Memory B cell (primary cell): ENCODE results near the gene PACRGL.
"Not testable (repeated sequence)": the region's sequence is repeated elsewhere in the genome, so short reads cannot be mapped to it uniquely, and the experiment has no call there.

Experiments used
- ATAC-seq: fragments of 150-1000 bp; cut with Tn5 transposase; 2 replicates; pipeline ENCODE4 v1.10.0; 2021; ENCODE audit warnings: low read depth, mild to moderate bottlenecking, moderate library complexity
- DNase-seq, 2 donors: peaks; one replicate each; pipeline ENCODE4 v3.0.0; 2022; ENCODE audit warnings: low spot score in 2 of 2
- H3K27ac Mint-ChIP-seq: one replicate; pipeline ENCODE4 v1.8.0; 2022; ENCODE audit warnings: mild to moderate bottlenecking, moderate library complexity, mixed read lengths
- H3K27me3 Mint-ChIP-seq: one replicate; pipeline ENCODE4 v1.8.0; 2022; ENCODE audit warnings: mixed read lengths
- H3K36me3 Mint-ChIP-seq: one replicate; pipeline ENCODE4 v1.8.0; 2022; ENCODE audit warnings: mild to moderate bottlenecking, mixed read lengths
- H3K4me1 Mint-ChIP-seq: one replicate; pipeline ENCODE4 v1.8.0; 2022; ENCODE audit warnings: mixed read lengths
- H3K4me3 Mint-ChIP-seq: one replicate; pipeline ENCODE4 v1.8.0; 2022; ENCODE audit warnings: mild to moderate bottlenecking, moderate library complexity, mixed read lengths
- H3K9me3 Mint-ChIP-seq: one replicate; pipeline ENCODE4 v1.8.0; 2022; ENCODE audit warnings: mixed read lengths

PACRGL gene

DNA sequence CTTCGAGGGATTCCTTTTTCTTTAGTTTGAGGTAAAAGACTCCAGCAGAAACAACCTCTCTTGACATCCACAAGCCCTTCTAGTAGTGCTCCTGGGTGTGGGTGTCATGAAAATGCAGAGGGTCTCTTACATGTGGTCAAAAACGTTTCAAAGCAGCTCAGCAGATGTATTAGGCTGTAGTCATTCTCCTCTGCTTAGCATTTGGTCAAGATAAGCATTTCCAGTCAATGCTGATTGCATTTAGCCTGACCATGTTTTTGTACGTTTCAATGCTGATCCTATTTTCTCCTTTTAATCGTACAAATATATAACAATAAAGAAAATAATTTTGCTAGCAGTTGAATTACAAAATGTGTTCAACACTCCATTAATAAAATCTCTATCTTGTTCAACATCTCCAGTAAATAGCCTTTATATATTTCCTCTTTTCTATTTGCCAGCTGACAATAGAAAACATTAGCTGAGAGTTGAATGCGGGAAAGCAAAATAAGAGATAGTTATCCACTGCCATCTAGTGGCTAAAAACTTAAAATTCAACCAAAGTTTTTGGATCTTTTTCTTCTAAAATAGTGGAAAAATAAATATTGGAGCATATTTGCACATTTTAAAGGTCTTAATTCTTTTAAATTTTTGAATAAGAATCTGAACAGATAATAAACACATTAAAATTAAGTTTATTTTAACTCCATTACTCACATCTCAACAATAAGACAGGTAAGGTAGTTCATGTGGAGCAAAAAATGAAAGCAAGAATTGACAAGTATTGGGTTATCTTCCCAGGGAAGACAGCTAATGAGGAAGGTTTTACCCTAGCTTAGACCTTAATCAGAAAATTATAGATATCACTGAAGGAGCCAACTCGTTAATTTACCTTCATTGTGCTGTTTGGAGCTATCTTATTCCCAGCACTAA lies 15.2 kb upstream of the PACRGL start:
- Mint-ChIP-seq H3K9me3 (no peaks in the 10 kb centered on the region), H3K36me3 (no peaks in the 10 kb centered on the region), H3K4me1 (no peaks in the 10 kb centered on the region), H3K27ac (no peak overlapping the region), H3K27me3 (peaks cover 10% of the 10 kb centered on the region), H3K4me3 (no peak overlapping the region)
- DNase-seq (peak in 1 of 2 donors; percentile 7), ATAC-seq (peak; percentile 38)

DNA sequence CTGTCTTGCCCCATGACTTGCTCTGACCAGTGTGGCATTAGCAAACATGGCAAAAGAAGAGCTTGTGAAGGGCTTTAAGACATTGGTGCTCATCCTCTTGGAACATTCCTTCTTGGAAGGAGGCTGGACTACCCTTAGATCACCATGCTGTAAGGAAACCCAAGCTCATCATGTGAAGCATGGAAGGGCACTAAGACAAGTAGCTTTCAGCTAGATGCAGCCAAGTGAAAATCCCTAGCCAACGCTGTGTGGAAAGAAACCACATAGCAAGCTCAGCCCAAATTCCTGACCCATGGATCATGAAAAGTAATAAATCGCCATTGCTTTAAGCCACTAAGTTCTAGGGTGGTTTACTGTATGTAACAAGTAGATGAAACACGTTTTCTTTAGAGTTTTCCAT lies 12.4 kb upstream of the PACRGL start:
- H3K27ac Mint-ChIP-seq: no peak overlapping the region
- no peak for ATAC-seq
- H3K27me3 Mint-ChIP-seq: peaks cover 5% of the 10 kb centered on the region
- H3K4me3 Mint-ChIP-seq: no peak overlapping the region
- no peak for DNase-seq
- H3K9me3 Mint-ChIP-seq: no peaks in the 10 kb centered on the region
- no peaks in the 10 kb centered on the region for H3K4me1 Mint-ChIP-seq
- H3K36me3 Mint-ChIP-seq: no peaks in the 10 kb centered on the region

DNA sequence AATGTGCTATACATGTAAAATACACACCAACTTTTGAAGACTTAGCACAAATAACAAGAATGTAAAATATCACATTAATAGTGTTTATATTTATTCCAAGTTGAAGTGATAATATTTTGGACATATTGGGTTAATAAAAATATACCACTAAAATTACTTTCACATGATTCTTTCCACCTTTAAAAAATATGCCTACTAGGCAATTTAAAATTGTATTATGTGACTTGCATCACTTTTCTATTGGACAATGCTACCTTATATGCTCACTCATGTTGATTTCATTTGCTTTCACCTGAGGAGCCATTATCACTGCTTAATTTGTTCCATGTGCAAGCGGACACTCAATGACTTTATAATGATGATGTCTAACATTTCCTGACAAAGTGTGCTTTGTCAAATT lies 3.4 kb upstream of the PACRGL start:
- no peaks in the 10 kb centered on the region for H3K36me3 Mint-ChIP-seq
- peaks cover 7% of the 10 kb centered on the region for H3K4me1 Mint-ChIP-seq
- H3K9me3 Mint-ChIP-seq: no peaks in the 10 kb centered on the region
- DNase-seq (no peak), ATAC-seq (no peak)
- H3K27me3 Mint-ChIP-seq: peaks cover 5% of the 10 kb centered on the region
- no peak overlapping the region for H3K4me3 Mint-ChIP-seq
- no peak overlapping the region for H3K27ac Mint-ChIP-seq

DNA sequence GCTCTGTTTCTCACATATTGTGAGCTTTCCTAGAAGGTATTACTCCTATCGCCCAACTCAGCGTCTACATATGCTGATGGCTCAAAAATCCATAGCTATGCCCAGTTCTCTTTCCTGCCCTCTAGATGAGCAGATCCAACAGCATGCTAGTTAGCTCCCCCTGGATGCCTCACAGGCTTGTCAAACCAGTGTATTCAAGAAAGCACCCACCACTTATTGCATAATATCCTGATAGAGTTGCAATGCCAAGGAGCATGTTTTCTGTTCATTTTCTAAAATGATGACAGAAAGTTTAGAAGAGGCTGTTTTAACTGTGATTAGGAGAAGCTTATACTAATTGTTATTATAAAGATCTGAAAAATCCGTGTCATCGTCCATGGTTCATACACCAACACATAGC lies 1.9 kb upstream of the PACRGL start:
- Mint-ChIP-seq H3K27ac (peak overlapping the region; percentile 94), H3K27me3 (peaks cover 5% of the 10 kb centered on the region), H3K9me3 (no peaks in the 10 kb centered on the region), H3K4me1 (peaks cover 17% of the 10 kb centered on the region), H3K36me3 (no peaks in the 10 kb centered on the region), H3K4me3 (peak overlapping the region; percentile 3)
- DNase-seq (no peak), ATAC-seq (no peak)

DNA sequence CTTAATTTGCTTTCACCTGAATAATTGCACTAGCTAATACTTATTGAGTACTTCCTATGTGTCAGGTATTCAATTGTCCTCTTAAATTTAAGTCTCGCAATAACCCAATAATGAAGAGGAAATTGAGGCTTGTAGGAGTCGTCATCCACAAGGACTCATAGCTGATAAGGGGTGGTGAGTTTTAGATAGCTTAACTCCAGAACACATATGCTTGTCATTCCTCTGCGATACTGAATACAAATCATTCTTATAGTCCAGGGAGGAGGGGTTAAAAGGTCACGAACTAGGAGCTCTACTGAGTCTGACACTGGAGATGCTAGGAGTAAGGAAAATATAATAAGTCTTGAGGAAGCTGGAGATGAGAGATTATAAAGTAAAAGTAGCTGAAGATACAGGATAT lies 1.4 kb upstream of the PACRGL start:
- peaks cover 4% of the 10 kb centered on the region for H3K27me3 Mint-ChIP-seq
- DNase-seq: no peak
- H3K27ac Mint-ChIP-seq: peak overlapping the region; percentile 94
- no peaks in the 10 kb centered on the region for H3K9me3 Mint-ChIP-seq
- peak overlapping the region; percentile 63 for H3K4me3 Mint-ChIP-seq
- H3K4me1 Mint-ChIP-seq: peaks cover 19% of the 10 kb centered on the region
- no peak for ATAC-seq
- H3K36me3 Mint-ChIP-seq: no peaks in the 10 kb centered on the region

DNA sequence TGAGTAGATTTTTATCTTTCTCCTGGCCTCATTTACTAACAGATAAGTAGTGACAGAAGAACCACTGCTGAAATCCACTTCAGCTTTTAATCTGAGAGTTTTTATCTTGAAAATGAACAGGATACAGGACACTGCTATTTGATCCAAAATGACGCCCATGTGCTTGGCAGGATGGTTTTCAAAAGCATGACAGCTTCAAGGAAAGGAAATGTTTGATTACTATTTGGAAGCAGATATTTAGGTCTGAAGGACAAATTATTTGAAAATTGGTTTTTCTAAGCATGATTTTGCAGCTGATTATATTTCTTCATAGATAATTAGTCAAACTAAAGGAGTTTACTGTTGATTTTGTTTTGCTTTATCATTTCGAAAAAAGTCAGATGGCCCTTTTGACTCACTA lies 11.1 kb downstream of the PACRGL start:
- ATAC-seq (no peak), DNase-seq (no peak)
- Mint-ChIP-seq H3K4me3 (no peak overlapping the region), H3K4me1 (peaks cover 2% of the 10 kb centered on the region), H3K27ac (no peak overlapping the region), H3K27me3 (no peaks in the 10 kb centered on the region), H3K9me3 (peaks cover 2% of the 10 kb centered on the region), H3K36me3 (peaks cover 28% of the 10 kb centered on the region)

DNA sequence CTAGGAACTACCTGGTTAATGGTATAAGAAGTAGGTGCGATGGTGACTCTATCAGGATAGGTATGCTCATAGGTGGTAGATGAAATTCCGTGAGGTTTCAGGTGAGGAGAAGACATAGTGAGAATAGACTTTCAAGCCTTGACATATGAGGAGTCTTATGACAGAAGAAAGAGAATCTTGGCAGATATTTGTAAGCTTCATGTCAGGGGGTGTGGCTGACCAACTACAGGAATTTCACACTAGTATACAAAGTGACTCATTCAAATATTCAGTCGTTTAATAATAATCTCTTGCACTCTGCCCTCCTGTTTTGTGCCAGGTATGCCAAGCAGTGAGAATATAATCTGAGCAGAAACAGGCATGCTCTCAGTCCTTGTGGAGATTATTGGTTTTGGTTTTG lies 22.8 kb downstream of the PACRGL start:
- Mint-ChIP-seq H3K4me3 (no peak overlapping the region), H3K9me3 (peaks cover 5% of the 10 kb centered on the region), H3K27me3 (no peaks in the 10 kb centered on the region), H3K36me3 (peaks cover 67% of the 10 kb centered on the region), H3K4me1 (no peaks in the 10 kb centered on the region), H3K27ac (no peak overlapping the region)
- no peak for ATAC-seq
- no peak for DNase-seq

DNA sequence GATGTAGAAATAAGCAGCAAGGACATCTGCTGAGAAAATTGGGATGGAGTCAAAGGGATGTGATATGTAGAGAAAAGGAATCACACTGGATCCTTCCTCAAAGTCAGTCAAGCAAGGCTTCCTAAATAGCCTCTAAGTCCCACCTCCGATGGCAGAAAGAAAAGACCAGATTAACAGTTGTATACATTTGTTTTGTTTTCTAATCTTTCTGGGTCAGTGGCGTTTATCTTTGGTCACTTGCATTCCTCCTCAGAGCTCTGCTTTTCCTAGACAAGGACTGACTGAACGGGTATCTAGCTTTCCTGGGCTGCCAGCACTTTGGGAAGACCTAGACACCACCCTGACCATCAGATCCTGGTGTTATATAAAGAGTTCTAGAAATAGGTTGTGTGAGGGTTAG lies 23.2 kb downstream of the PACRGL start:
- Mint-ChIP-seq H3K27ac (no peak overlapping the region), H3K9me3 (peaks cover 5% of the 10 kb centered on the region), H3K4me3 (no peak overlapping the region), H3K4me1 (no peaks in the 10 kb centered on the region), H3K27me3 (no peaks in the 10 kb centered on the region), H3K36me3 (peaks cover 62% of the 10 kb centered on the region)
- no peak for ATAC-seq
- DNase-seq: no peak

DNA sequence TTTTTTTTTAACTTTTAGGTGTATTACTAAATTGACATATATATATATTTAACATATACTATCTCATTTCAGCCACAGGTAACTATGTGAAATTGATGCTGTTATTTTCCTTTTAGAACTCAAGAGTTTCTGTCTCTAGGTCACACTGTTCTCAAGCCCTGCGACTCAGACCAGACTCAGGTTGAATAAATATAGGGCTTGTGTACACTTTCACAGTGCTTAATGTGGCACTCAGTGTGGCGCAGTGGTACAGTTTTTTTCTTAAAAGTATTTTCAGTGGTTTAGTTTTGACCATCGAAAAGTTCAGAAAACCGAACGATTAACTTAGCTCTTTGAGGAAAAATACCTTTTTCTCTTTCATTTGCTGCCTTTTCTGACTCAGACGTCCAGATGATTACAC lies 24.7 kb downstream of the PACRGL start:
- Mint-ChIP-seq H3K4me1 (no peaks in the 10 kb centered on the region), H3K27ac (no peak overlapping the region), H3K9me3 (peaks cover 4% of the 10 kb centered on the region), H3K36me3 (peaks cover 51% of the 10 kb centered on the region), H3K27me3 (no peaks in the 10 kb centered on the region), H3K4me3 (no peak overlapping the region)
- DNase-seq: no peak
- no peak for ATAC-seq

DNA sequence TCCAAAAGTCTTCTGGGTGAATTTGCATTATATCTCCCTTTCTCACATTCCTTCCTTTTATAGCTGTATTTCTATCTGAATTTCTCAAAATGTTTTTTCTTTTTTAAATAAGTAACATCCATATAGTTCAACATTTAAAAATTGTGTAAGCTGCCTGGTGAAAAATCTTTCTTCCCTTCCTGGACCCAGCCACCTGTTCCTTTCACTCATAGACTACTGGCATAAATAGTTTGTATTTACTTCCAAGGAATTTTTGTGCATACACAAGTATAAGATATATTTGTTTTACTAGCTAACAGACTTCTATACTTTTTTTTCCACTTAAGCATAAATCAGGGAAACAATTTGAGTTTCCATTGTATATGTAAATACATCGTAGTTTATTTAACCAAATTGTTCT lies 35.7 kb downstream of the PACRGL start:
- Mint-ChIP-seq H3K4me3 (no peak overlapping the region), H3K27ac (no peak overlapping the region), H3K4me1 (no peaks in the 10 kb centered on the region), H3K36me3 (peaks cover 36% of the 10 kb centered on the region), H3K9me3 (peaks cover 16% of the 10 kb centered on the region), H3K27me3 (no peaks in the 10 kb centered on the region)
- ATAC-seq (no peak), DNase-seq (no peak)

DNA sequence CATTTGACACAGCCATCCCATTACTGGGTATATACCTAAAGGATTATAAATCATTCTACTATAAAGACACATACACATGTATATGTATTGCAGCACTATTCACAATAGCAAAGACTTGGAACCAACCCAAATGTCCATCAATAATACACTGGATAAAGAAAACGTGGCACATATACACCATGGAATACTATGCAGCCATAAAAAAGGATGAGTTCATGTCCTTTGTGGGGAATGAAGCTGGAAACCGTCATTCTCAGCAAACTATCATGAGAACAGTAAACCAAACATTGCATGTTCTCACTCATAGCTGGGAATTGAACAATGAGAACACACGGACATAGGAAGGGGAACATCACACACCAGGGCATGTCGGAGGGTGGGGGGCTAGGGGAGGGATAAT lies 45.7 kb downstream of the PACRGL start:
- H3K27me3 Mint-ChIP-seq, H3K9me3 Mint-ChIP-seq, H3K27ac Mint-ChIP-seq, H3K4me3 Mint-ChIP-seq, DNase-seq, ATAC-seq, H3K4me1 Mint-ChIP-seq: not testable (repeated sequence)
- H3K36me3 Mint-ChIP-seq: peaks cover 14% of the 10 kb centered on the region

DNA sequence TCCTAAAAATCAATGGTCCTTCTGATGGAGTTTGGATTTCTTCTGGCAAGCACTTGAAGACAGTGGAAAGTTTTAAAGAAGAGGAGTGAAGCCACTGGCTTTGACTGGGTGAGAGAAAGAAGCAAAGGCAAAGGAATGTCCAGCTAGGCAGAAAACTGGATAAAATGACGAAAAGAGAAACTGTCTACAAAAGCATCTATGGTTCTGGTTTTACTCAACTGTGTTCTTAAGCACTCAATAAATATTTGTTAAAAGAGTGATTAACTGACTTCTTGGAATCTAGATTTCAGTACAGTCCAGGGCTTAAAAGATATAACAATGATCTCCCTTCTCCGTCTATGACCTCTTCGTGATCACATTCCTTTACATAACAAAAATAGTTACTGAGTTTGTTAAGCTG lies 52.4 kb downstream of the PACRGL start:
- ATAC-seq (no peak), DNase-seq (no peak)
- Mint-ChIP-seq H3K9me3 (peaks cover 1% of the 10 kb centered on the region), H3K4me1 (no peaks in the 10 kb centered on the region), H3K27me3 (no peaks in the 10 kb centered on the region), H3K27ac (no peak overlapping the region), H3K4me3 (no peak overlapping the region), H3K36me3 (peaks cover 15% of the 10 kb centered on the region)

DNA sequence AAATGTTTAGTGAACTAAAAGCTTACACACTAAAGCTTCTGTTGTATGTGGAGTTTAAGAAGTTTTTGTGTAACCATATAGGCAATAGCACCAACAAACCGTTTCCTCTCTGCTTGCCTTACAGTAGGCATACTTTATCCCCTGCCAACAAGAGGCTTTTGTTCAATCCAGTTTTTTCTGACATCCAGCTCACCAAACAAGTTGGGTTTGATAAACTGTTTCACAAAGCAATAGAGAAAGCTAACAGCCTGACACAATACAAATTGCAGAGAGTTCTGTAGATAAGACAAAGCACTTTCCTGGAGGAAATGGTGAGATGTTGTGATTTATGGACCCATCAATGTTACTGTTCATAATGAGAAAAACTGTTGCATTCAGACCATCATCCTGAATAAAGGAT lies 53.8 kb downstream of the PACRGL start:
- DNase-seq (no peak), ATAC-seq (no peak)
- Mint-ChIP-seq H3K9me3 (peaks cover 1% of the 10 kb centered on the region), H3K27ac (no peak overlapping the region), H3K27me3 (no peaks in the 10 kb centered on the region), H3K4me1 (no peaks in the 10 kb centered on the region), H3K4me3 (no peak overlapping the region), H3K36me3 (peaks cover 11% of the 10 kb centered on the region)

DNA sequence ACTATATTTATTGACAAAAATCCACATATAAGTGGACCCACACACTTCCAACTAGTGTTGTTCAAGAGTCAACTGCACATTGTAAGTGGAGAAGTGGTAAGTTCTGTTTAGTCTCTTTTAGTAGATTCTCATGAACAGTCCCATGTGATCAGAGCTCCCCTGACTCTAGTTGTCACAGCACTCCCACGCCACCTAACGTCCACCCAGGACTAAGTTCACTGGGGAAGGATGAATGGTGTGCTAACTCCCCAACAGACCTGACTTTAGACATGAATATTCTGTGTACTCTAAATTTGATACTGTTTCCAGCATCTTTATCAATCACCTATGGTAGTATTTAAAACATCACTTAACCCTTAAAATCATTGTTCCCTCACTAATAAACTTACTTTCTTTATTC lies 59.8 kb downstream of the PACRGL start:
- ATAC-seq (no peak), DNase-seq (no peak)
- Mint-ChIP-seq H3K4me1 (no peaks in the 10 kb centered on the region), H3K4me3 (no peak overlapping the region), H3K9me3 (no peaks in the 10 kb centered on the region), H3K27ac (no peak overlapping the region), H3K27me3 (no peaks in the 10 kb centered on the region), H3K36me3 (no peaks in the 10 kb centered on the region)

DNA sequence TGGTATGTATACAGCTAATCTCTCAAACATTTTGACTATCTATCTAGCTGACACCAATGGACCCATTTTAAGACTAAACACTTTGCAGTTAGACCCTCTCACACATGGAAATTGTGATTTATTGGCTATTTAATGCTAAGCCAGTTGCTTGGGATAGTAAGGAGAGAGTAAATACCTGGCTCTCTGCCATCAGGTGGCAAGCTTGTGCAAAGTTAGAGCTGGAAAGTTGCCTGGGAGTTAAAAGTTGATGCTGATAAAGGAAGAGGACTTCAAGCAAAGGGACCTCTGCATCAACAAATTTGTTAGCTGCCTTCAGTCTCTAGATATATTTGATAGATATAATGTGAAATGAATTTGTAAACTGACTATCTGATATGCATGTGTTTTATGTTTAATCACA lies 61.1 kb downstream of the PACRGL start:
- ATAC-seq (no peak), DNase-seq (no peak)
- H3K9me3 Mint-ChIP-seq: no peaks in the 10 kb centered on the region
- no peaks in the 10 kb centered on the region for H3K4me1 Mint-ChIP-seq
- H3K27me3 Mint-ChIP-seq: no peaks in the 10 kb centered on the region
- H3K36me3 Mint-ChIP-seq: no peaks in the 10 kb centered on the region
- H3K4me3 Mint-ChIP-seq: no peak overlapping the region
- no peak overlapping the region for H3K27ac Mint-ChIP-seq
